Omental fat pad (tissue), 4 donors: ENCODE data around the gene SATB2. TPM values are rescaled to one million over a fixed set of nuclear protein-coding genes. Genes with fewer than 3 reads are reported as not detected.

Experiments
- ATAC-seq: fragments of 150-250 bp; one replicate; pipeline ENCODE4 v1.9.1; 2016; ENCODE audit warnings: mild to moderate bottlenecking, moderate library complexity; ENCODE audit not compliant: low FRiP score
- DNase-seq: peaks from one replicate; pipeline ENCODE4 v3.0.0-alpha.2; 2019; ENCODE audit warnings: low spot score
- total RNA-seq, 4 donors: library from RNA; depleted of rRNA; stranded (reverse); fragments of >200 nt; gene quantifications; one replicate each; pipeline ENCODE4 v1.1.0, GENCODE V29; 2016
- TF ChIP-seq, protein P1 (sequence below), 3 donors: fragments of 450-650 bp; IDR thresholded peaks; one replicate each; pipeline ENCODE4 v1.5.1; 2016 to 2017; ENCODE audit warnings: antibody characterized with exemption in 3 of 3, mild to moderate bottlenecking in 3 of 3, moderate library complexity in 2 of 3

The SATB2 gene
- total RNA-seq, 4 donors from 2014 or later = 1.7 to 4.1 (median 2.7) TPM

DNA sequence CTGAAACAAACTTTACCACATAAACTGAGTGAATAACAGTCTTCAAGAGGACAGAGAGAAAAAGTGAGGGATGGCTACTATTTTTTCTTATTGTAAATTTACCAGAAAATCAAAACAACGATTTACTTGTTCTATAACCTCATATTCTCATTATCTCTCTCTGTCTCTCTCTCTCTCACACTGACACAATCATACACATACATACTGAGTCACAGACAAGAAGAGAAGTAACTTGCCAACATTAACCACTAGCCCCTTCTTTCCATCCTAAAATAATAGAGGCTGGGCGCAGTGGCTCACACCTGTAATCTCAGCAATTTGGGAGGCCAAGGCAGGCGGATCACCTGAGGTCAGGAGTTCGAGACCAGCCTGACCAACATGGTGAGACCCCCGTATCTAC lies 18.2 kb downstream of the SATB2 start:
- TF ChIP-seq, protein P1, sequence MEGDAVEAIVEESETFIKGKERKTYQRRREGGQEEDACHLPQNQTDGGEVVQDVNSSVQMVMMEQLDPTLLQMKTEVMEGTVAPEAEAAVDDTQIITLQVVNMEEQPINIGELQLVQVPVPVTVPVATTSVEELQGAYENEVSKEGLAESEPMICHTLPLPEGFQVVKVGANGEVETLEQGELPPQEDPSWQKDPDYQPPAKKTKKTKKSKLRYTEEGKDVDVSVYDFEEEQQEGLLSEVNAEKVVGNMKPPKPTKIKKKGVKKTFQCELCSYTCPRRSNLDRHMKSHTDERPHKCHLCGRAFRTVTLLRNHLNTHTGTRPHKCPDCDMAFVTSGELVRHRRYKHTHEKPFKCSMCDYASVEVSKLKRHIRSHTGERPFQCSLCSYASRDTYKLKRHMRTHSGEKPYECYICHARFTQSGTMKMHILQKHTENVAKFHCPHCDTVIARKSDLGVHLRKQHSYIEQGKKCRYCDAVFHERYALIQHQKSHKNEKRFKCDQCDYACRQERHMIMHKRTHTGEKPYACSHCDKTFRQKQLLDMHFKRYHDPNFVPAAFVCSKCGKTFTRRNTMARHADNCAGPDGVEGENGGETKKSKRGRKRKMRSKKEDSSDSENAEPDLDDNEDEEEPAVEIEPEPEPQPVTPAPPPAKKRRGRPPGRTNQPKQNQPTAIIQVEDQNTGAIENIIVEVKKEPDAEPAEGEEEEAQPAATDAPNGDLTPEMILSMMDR (IDR thresholded peaks at IDR 0.05) = no peak
- no peak for ATAC-seq
- DNase-seq = no peak

DNA sequence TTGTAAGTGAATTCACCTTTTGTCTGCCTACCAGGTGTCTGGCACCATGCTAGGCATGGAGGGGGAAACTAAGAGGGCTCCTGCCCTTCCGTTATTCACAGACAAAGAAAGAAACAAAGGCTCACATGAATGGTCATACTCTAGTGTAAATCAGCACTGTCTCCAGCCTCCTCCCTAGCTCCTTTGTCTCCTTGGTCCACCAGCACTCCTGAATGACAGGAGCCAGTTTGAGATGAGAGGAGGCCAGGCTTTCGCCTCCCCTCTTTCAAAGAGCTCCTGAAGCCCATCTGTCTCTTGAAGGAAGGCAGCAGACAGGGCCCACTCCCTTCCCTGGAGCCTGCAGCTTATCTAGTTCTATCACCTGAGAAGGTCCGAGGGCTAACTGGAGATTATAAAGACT lies 18.7 kb downstream of the SATB2 start:
- ATAC-seq = no peak
- DNase-seq = no peak
- TF ChIP-seq, protein P1 (IDR thresholded peaks at IDR 0.05) = no peak

DNA sequence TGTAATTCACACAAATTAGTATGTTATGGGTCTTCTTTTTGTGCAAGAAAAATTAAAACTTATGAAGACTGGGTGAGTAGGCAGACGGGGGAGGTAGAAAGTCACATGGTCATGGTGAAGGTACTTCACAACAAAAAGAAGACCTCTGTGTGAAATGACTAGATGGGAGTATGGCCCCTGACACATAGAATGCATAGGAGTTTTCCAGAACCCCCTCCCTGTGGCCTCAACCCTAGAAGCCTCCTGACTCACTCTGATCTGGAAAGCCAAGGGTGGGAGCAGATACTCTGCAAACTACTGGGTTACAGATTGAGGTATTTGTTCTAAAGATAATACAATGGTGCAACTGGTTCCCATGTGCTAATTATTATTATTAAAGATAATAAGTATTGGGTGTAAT lies 23.2 kb downstream of the SATB2 start:
- DNase-seq = no peak
- ATAC-seq = no peak
- TF ChIP-seq, protein P1 (IDR thresholded peaks at IDR 0.05) = no peak

DNA sequence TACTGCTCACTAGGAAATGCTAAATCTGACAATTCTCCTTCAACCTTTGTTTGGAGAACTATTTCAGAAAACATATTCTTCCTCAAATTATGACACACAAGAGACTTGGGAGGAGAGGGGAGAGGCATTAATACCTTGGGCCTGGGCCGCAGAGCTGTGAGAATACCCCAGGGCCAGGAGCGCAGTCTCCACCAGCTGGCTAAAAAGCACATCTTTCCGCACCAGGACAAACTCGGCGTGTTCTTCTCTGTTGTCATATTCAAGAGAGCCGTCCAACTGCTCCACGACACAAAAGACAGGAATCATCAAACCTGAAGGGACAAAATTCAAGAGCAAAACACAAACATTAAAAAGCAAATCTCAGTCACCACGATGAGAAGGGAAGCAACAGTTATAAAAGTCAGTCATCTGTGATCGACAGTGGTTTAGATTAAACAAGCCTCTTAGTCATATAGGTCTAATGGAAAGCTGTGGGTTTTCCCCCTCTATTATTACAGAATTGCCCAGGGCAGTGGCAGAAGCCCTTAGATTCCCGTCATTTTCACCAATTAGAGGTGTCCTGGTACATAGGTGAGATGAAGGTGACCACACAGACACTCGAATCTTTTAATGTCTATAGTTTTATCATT lies 24.4 kb downstream of the SATB2 start:
- TF ChIP-seq, protein P1 (IDR thresholded peaks at IDR 0.05) = no peak
- ATAC-seq = no peak

DNA sequence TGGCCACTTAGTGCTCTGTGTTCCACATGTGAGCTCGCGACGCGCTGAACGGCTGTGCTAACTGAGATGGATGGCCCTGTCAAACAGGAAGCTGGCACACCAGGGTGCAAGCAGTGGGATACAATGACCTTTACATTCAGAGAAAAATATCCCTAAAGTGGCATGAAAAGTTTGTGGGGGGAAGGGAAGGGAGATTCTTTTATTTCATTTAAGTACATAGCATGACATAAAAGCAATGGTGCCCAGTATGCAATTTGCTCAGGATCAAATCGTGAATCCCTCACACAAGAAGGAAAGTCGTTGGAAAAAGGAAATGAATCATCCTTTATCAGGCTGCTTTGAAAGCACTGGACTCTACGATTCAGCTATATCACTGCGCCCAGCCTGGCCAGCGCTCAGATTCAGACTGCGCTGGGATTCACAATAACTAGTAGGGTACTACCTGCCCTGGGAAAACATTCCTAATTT lies 26.0 kb downstream of the SATB2 start:
- TF ChIP-seq, protein P1 (IDR thresholded peaks at IDR 0.05) = no peak
- ATAC-seq = no peak

More for the DNA sequence above, 24.4 kb downstream of the SATB2 start:
- no peak for DNase-seq

DNA sequence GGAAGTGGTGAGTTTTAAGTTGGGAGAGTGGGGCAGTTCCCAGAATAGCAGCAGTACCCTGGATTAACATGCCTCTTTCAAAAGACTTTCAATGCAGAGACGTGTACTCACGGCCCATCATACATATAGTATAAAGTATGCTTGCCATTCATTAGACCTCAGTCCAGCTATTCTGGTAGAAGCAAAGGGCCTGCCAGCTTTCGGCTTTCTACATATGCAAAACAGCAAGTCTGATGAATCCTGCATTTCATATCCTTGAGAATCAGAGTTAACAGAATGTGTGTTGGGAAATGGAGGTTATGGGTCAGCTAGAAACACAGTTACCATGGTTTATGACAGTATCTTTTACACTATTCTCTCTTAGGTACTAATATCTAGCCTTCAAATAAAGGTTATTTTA lies 27.5 kb downstream of the SATB2 start:
- no peak for ATAC-seq
- DNase-seq = no peak

More for the DNA sequence above, 26.0 kb downstream of the SATB2 start:
- DNase-seq = no peak

DNA sequence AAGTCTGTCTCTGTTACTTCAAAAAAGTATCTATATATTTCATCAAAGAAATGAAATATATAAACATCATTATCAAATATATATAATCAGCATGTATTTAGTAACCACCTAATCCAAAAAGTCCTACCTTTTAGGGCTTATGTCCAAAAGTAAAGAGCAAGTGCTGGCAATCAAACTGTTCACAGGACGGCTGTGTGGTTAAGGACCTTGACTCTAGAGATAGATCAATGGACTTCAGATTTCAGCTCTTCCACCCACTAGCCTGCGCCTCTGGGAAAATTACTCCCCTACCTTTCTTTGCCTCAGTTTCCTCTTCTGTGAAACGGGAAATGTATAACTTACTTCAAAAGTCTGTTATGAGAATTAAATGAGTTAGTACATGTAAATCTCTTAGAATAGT lies 29.4 kb downstream of the SATB2 start:
- ATAC-seq (no peak), DNase-seq (no peak)
- TF ChIP-seq, protein P1 (IDR thresholded peaks at IDR 0.05) = no peak

More for the DNA sequence above, 27.5 kb downstream of the SATB2 start:
- TF ChIP-seq, protein P1 (IDR thresholded peaks at IDR 0.05) = no peak
